ENCODE results near the gene IGFL3.

The IGFL3 gene

DNA sequence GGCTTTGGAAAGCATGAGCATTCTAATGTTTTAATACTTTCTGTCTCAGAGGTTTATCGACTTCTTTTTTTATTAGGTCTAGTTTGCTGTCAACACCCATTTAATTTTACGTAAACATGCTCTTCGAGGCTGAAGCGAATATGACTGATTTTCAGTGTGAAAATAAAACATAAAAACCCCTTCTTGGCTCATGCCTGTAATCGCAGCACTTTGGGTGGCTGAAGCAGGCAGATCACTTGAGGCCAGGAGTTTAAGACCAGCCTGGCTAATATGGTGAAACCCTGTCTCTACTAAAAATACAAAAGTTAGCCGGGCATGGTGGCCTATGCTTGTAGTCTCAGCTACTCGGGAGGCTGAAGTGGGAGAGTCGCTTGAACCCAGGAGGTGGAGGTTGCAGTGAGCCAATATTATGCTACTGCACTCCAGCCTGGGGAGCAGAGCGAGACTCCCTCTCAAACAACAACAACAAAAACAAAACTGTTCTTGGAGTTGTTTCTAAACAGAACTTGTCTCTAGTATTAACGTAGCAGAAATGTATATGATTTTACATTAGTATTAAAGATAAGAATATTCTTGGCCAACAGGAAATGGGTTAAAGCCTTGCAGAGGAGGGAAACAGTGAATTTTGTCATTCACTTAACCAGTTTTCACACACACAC is 7.1 kb upstream of the IGFL3 start:
- in situ Hi-C loops (cut with MboI; ENCODE audit: low sequenced_read_pairs, unreplicated experiment): no loop called here
- no peak for TF ChIP-seq CTCF (IDR thresholded peaks at IDR 0.05; ENCODE audit: borderline replicate concordance, control extremely low read depth, extremely low read depth, insufficient read depth, missing control alignments)
- DNase-seq (ENCODE audit: low spot score): no peak

- in situ Hi-C loops (cut with MboI; ENCODE audit: low sequenced_read_pairs, unreplicated experiment): no loop called here
- no peak for TF ChIP-seq CTCF (IDR thresholded peaks at IDR 0.05; ENCODE audit: borderline replicate concordance, control extremely low read depth, extremely low read depth, insufficient read depth, missing control alignments)
- no peak for DNase-seq (ENCODE audit: low spot score)
Measured at GRCh38 chr19:46126086-46126580, 1.6 kb upstream of the IGFL3 start.

DNA sequence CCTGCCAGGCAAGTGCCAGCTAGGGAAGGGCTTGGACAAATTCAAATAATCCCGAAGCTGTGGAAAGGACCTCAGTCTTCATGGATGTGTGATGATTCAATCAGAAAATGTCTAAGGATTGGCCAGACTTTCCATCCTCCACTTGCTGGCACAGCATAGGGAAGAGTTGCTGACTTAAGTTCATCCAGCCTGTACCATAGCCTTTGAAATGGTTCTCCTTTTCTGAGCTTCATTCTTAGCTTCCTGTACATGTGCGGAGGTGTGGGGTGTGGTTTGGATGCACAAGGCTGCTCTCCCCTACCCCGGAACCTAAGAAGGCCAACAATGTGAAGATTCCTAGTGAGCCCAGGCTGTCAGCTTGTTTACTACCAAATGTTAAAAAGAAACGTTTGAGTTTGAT is 959 bp upstream of the IGFL3 start:
- TF ChIP-seq CTCF (IDR thresholded peaks at IDR 0.05; ENCODE audit: borderline replicate concordance, control extremely low read depth, extremely low read depth, insufficient read depth, missing control alignments): no peak
- DNase-seq (ENCODE audit: low spot score): no peak
- in situ Hi-C loops (cut with MboI; ENCODE audit: low sequenced_read_pairs, unreplicated experiment): no loop called here

- no peak for DNase-seq (ENCODE audit: low spot score)
- in situ Hi-C loops (cut with MboI; ENCODE audit: low sequenced_read_pairs, unreplicated experiment): no loop called here
- no peak for TF ChIP-seq CTCF (IDR thresholded peaks at IDR 0.05; ENCODE audit: borderline replicate concordance, control extremely low read depth, extremely low read depth, insufficient read depth, missing control alignments)
Measured at GRCh38 chr19:46118136-46118535, 6.4 kb downstream of the IGFL3 start.

DNA sequence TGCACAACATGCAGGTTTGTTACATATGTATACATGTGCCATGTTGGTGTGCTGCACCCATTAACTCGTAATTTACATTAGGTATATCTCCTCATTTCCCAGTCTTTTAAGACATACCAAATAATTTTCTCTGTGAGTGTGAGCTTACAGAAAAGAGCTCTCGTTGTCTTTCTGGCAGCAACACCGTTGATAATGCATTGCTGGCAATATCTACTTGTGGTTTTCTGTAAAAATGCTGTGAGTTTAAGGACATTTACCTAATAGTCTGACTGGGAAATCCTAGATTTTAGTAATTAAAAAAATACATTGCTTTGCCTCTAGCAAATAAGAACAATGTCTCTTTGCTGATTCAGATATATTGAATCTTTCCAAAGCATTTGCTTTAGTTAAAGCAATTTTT is 8.4 kb downstream of the IGFL3 start:
- no peak for DNase-seq (ENCODE audit: low spot score)
- in situ Hi-C loops (cut with MboI; ENCODE audit: low sequenced_read_pairs, unreplicated experiment): no loop called here
- TF ChIP-seq CTCF (IDR thresholded peaks at IDR 0.05; ENCODE audit: borderline replicate concordance, control extremely low read depth, extremely low read depth, insufficient read depth, missing control alignments): no peak

- DNase-seq (ENCODE audit: low spot score): peak; percentile 69
- TF ChIP-seq CTCF (IDR thresholded peaks at IDR 0.05; ENCODE audit: borderline replicate concordance, control extremely low read depth, extremely low read depth, insufficient read depth, missing control alignments): no peak
- in situ Hi-C loops (cut with MboI; ENCODE audit: low sequenced_read_pairs, unreplicated experiment): no loop called here
Measured at GRCh38 chr19:46115396-46116106, 8.9 kb downstream of the IGFL3 start.
